ENCODE measurements around the gene ISG15.
"Not testable (repeated sequence)": the region's sequence is repeated elsewhere in the genome, so short reads cannot be mapped to it uniquely, and the experiment has no call there.

Gene ISG15

GRCh38 chr1:975896-976683 is 37.2 kb upstream of the ISG15 start:
- peak; percentile 33 to 45 for DNase-seq

- DNase-seq: not testable (repeated sequence)
These were observed 36.5 kb upstream of the ISG15 start for GRCh38 chr1:976791-977190.

- DNase-seq: no peak
These were observed 35.0 kb upstream of the ISG15 start for GRCh38 chr1:978069-978834.

- no peak for DNase-seq
These were observed 34.2 kb upstream of the ISG15 start for GRCh38 chr1:978835-979743.

- no peak for DNase-seq
These were observed 33.6 kb upstream of the ISG15 start for GRCh38 chr1:979744-980072.

GRCh38 chr1:980137-980571 is 33.1 kb upstream of the ISG15 start:
- no peak for DNase-seq

- no peak for DNase-seq
These were observed 32.5 kb upstream of the ISG15 start for GRCh38 chr1:980602-981395.

GRCh38 chr1:981491-981954 is 31.8 kb upstream of the ISG15 start:
- no peak for DNase-seq

- no peak for DNase-seq
These were observed 31.2 kb upstream of the ISG15 start, which contains the start of gene PERM1 for GRCh38 chr1:981955-982558. PERM1 (minus strand) TSS chr1:982093; CDS start chr1:981029, 1,064 bp downstream.

- no peak for DNase-seq
These were observed 30.4 kb upstream of the ISG15 start for GRCh38 chr1:982765-983436.

- DNase-seq: peak; percentile 23 to 28
These were observed 29.4 kb upstream of the ISG15 start for GRCh38 chr1:983798-984475.

- DNase-seq: no peak
These were observed 28.9 kb upstream of the ISG15 start for GRCh38 chr1:984476-984814.

GRCh38 chr1:985126-985525 is 28.2 kb upstream of the ISG15 start:
- no peak for DNase-seq

- DNase-seq: not testable (repeated sequence)
These were observed 25.2 kb upstream of the ISG15 start for GRCh38 chr1:988061-988460.

- DNase-seq: not testable (repeated sequence)
These were observed 22.0 kb upstream of the ISG15 start for GRCh38 chr1:991275-991674.

GRCh38 chr1:991895-992294 is 21.4 kb upstream of the ISG15 start:
- no peak for DNase-seq

- DNase-seq: no peak
These were observed 20.9 kb upstream of the ISG15 start for GRCh38 chr1:992362-992761.

GRCh38 chr1:993379-993995 is 19.8 kb upstream of the ISG15 start:
- DNase-seq: no peak

GRCh38 chr1:994546-994945 is 18.8 kb upstream of the ISG15 start:
- not testable (repeated sequence) for DNase-seq
